HG02943 (cell line): Measurements from ENCODE around the gene PIP4P1.
A peak's percentile ranks its signal among the peaks of the same experiment; 100 is the strongest.

ENCODE experiments used
- ATAC-seq: cut with Tn5 transposase; IDR thresholded peaks from one replicate; pipeline ENCODE4 v1.9.1; 2021; ENCODE audit warnings: mild to moderate bottlenecking, low read depth, moderate library complexity; ENCODE audit not compliant: unreplicated experiment

The PIP4P1 gene

GRCh38 chr14:20438664-20439063 is 22.6 kb downstream of the PIP4P1 start:
- ATAC-seq: no peak

- ATAC-seq: no peak
Measured at GRCh38 chr14:20436363-20436755, 24.9 kb downstream of the PIP4P1 start.

- no peak for ATAC-seq
Measured at GRCh38 chr14:20435582-20436362, 25.5 kb downstream of the PIP4P1 start, which contains the start of gene KLHL33. Gene KLHL33, minus strand, starts transcription at chr14:20436166. Its CDS starts 355 bp downstream, at chr14:20435811.

- ATAC-seq: no peak
Measured at GRCh38 chr14:20434701-20435581, 26.3 kb downstream of the PIP4P1 start.

- ATAC-seq: no peak
Measured at GRCh38 chr14:20429801-20430669, 31.2 kb downstream of the PIP4P1 start.

- no peak for ATAC-seq
Measured at GRCh38 chr14:20428802-20429201, 32.4 kb downstream of the PIP4P1 start.

GRCh38 chr14:20428010-20428365 is 33.2 kb downstream of the PIP4P1 start:
- ATAC-seq: peak; percentile 20

GRCh38 chr14:20427231-20428009 is 33.8 kb downstream of the PIP4P1 start:
- peak; percentile 71 for ATAC-seq

GRCh38 chr14:20424851-20425250 is 36.4 kb downstream of the PIP4P1 start:
- no peak for ATAC-seq

- no peak for ATAC-seq
Measured at GRCh38 chr14:20422886-20423285, 38.3 kb downstream of the PIP4P1 start.

GRCh38 chr14:20421267-20421666 is 40.0 kb downstream of the PIP4P1 start:
- ATAC-seq: no peak

- ATAC-seq: no peak
Measured at GRCh38 chr14:20419419-20419818, 41.8 kb downstream of the PIP4P1 start.

GRCh38 chr14:20418501-20418909 is 42.7 kb downstream of the PIP4P1 start:
- ATAC-seq: no peak

- no peak for ATAC-seq
Measured at GRCh38 chr14:20417250-20418186, 43.7 kb downstream of the PIP4P1 start.

- no peak for ATAC-seq
Measured at GRCh38 chr14:20416223-20416622, 45.0 kb downstream of the PIP4P1 start.

- no peak for ATAC-seq
Measured at GRCh38 chr14:20415782-20416206, 45.4 kb downstream of the PIP4P1 start.

- ATAC-seq: no peak
Measured at GRCh38 chr14:20413744-20414082, 47.5 kb downstream of the PIP4P1 start.

GRCh38 chr14:20412876-20413743 is 48.1 kb downstream of the PIP4P1 start, which contains the start of gene TEP1:
Gene TEP1, minus strand, starts transcription at chr14:20413501. Its CDS starts 5,062 bp downstream, at chr14:20408439.
- ATAC-seq: peak; percentile 74
